Measurements from ENCODE around the gene LRIF1. TPM values are rescaled to one million over a fixed set of nuclear protein-coding genes. Genes with fewer than 3 reads are reported as not detected.

Gene LRIF1
- total RNA-seq, 1 donor from 2014 or later: 6.8 TPM

DNA sequence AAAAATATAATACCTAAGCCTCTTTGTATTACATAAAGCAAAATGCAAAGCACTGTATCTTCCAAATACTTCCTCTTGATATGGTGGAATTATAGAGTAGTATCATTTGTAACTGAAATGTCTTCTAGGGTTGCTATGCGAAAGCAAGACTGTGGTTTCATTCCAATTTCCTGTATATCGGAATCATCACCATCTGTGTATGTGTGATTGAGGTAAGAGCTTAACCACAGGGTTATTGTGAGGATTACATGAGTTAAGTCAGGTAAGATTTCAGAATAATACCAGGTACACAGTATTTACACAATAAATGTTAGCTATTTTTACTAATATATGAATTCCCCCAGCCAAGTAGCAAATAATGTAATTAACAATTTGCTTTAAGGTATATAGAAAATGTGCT is 66.0 kb downstream of the LRIF1 start:
- DNase-seq (ENCODE audit: low spot score): no peak

Other genes starting within 250 kb of the LRIF1 start
- 93.6 TPM for gene CD53, start 90.8 kb downstream of the LRIF1 start, total RNA-seq
- 61.0 TPM for gene DRAM2, start 176.2 kb upstream of the LRIF1 start, total RNA-seq
- 49.9 TPM for gene CEPT1, start 176.3 kb upstream of the LRIF1 start, total RNA-seq
- 33.0 TPM for gene DENND2D, start 236.7 kb upstream of the LRIF1 start, total RNA-seq

Data from mesenteric fat pad (tissue), 1 donor.